Gastrocnemius medialis (tissue), 4 donors: ENCODE measurements around the gene LIPT1.

Experiments
- CTCF ChIP-seq, 5 experiments: fragments of 450-650 bp in 3 of 5; fragments of 200-600 bp in 2 of 5; sonication (generic) in 2 of 5; IDR thresholded peaks in 4 of 5; conservative IDR thresholded peaks in 1 of 5; 1 replicate in 4 of 5; 2 replicates in 1 of 5; pipeline ENCODE4 v1.5.1; 2016 to 2019; ENCODE audit warnings: antibody characterized with exemption in 5 of 5, mild to moderate bottlenecking in 3 of 5, moderate library complexity in 3 of 5
- POLR2A ChIP-seq, 2 donors: fragments of 450-650 bp; IDR thresholded peaks; one replicate each; pipeline ENCODE4 v1.6.1; 2017; ENCODE audit warnings: antibody characterized with exemption in 2 of 2, mild to moderate bottlenecking in 2 of 2, moderate library complexity in 2 of 2

DNA sequence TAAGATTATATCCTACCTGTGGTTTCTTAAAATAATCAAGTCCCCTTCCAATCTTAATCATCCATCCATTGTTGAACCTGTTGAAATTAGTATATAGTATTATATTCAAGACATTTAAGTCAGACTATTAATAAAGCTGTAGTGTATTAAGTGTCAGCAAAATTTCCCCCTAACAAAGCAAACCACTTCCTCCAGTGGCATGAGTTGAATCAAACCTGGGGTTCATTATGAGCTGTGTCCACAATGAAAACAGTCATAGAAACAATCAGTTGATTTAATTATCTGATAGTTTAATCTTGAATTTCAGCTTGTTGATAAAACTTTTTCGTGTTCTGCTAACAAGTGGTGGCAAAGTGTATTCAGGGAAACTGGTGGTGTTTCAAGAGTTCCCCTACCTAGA lies 14.8 kb downstream of the LIPT1 start:
- TF ChIP-seq CTCF (IDR thresholded peaks at IDR 0.05 in 4 of 5, conservative IDR thresholded peaks at IDR 0.05 in 1 of 5), result no peak
- no peak for TF ChIP-seq POLR2A (IDR thresholded peaks at IDR 0.05)
